NCI-H1930 (cell line): ENCODE results near the gene KNOP1.
"Not testable (repeated sequence)": the region's sequence is repeated elsewhere in the genome, so short reads cannot be mapped to it uniquely, and the experiment has no call there.

ENCODE experiments used
- DNase-seq, 2 experiments: peaks; one replicate each; lab custom pipeline; 2025; lab: John Stamatoyannopoulos, UW

Gene KNOP1

DNA sequence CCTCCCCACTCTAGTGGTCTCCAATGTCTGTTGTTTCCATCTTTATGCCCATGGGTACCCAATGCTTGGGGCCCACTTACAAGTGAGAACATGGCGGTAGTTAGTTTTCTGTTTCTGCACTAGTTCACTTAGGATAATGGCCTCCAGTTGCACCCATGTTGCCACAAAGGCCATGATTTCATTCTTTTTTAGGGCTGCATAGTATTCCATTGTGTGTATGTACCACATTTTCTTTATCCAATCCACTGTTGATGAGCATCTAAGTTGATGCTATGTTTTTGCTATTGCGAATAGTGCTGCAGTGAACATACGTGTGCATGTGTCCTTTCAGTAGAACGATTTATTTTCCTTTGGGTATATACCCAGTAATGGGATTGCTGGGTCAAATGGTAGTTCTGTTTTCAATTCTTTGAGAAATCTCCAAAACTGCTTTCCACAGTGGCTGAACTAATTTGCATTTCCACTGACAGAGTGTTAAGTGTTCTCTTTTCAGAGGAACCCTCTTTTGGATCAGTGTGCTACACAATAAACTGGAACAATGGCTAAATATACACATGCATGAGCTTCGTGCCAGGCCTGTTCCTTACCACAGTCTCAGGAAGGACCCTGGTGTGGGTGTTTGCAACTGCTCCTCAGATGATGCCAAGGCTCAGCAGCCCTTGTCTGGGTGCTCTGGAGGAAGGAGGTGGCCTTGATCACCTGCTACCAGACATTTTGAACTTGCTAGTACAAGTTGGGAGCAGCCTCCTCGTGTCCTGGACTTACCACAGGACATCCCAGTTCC lies 34.4 kb downstream of the KNOP1 start:
- DNase-seq = no peak

DNA sequence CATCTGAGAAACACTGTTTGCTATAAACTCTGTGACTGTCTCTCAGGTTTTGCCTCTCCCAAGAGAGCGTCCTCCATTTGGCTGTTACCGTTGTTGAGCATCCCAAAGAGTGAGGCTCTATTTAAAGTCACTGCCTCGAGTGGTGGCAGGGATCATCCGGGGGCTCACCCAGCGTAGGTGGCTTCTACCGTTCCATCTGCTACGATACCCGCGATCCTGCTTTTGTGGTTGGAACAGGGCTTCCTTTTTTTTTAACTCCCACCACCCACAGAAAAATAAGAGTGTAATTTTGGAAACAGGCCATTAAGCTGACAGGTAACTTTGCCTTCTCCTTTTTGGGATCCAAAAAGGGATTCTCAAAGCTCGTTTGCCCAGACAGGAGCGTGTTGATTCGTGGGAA lies 36.4 kb downstream of the KNOP1 start:
- DNase-seq = no peak

GRCh38 chr16:19680881-19681340 lies 37.1 kb downstream of the KNOP1 start:
- DNase-seq = no peak

DNA sequence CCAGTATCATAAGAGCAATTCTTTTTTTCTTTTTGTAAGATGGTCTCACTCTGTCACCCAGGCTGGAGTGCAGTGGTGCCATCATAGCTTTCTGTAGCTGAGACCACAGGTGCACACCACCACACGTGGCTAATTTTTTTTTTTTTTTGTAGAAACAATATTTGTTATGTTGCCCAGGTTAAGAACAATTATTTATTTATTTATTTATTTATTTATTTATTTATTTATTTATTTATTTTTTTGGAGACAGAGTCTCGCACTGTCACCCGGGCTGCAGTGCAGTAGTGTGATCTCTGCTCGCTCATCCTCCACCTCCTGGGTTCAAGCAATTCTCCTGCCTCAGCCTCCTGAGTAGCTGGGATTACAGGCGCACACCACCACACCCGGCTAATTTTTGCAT lies 38.7 kb downstream of the KNOP1 start:
- not testable (repeated sequence) for DNase-seq

GRCh38 chr16:19678804-19679203 lies 39.2 kb downstream of the KNOP1 start:
- no peak for DNase-seq

DNA sequence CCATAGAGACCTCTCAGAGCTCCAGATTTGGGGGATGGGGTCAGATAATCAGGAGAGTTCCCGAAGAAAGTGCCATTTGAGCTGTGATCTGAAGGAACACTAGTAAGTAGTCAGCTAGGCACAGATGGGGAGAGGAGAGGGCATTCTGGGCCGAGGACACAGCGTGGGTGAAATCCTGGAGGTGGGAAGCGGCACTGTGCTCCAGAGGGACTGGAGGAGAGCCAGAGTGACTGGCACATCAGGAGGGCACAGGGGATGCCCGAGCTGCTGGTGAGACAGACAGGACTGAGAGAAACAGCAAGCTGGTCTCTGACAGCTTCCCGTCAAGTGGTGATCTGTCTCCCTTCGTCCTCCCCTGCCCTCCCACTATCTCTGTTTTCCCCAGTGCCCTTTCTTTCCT lies 40.6 kb downstream of the KNOP1 start:
- no peak for DNase-seq

GRCh38 chr16:19674485-19674884 lies 43.5 kb downstream of the KNOP1 start:
- DNase-seq = no peak

GRCh38 chr16:19672378-19672777 lies 45.6 kb downstream of the KNOP1 start:
- DNase-seq = no peak

DNA sequence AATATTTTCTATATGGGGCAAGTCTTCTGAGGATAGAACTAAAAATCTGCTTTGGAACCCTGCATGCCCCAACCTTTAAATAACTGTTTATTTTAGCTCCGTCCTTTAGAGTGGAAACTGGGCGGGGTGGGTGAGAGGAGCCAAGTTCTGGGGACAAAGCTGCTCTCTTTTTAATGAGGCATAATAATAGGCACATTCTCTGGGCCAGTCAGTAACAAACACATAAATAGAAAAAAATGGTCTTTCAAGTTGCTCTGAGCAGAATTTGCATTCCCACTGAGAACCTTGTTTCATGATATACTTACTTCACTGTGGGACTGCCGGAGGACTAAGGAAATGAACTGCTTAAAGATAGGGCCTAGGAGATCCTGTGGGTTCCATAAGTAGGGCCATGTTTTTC lies 51.5 kb downstream of the KNOP1 start:
- no peak for DNase-seq

DNA sequence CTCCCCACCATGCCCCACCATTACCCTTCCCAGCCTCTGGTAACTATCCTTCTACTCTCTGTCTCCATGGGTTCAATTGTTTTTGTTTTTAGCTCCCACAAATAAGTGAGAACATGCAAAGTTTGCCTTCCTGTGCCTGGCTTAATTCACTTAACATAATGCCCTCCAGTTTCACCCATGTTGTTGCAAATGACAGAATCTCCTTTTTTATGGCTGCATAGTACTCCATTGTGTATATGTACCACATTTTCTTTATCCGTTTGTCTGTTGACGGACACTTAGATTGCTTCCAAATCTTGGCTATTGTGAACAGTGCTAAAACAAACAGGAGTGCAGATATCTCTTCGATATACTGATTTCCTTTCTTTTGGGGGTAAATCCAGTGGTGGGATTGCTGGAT lies 52.7 kb downstream of the KNOP1 start:
- DNase-seq = not testable (repeated sequence)

DNA sequence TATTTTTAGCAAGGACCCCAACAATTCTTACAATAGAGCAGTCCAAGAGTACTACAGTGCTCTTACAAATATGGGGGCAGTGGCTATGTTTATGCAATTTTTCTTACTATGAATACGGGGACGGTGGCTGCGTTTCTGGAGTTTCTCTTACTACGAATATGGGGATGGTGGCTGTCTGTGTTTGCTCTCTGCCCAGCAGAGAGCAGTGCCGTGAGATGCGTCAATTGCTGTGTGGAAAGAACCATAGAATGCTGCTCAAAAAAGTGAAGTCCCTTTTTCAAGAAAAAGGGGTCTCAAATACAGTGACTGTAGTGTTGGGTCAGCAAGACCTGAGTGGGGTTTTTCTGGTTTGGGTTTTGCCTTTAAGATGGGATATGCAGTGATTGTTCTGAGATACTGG lies 53.9 kb downstream of the KNOP1 start:
- DNase-seq = no peak

- DNase-seq = no peak
Observed at GRCh38 chr16:19662351-19662750, 55.7 kb downstream of the KNOP1 start.

GRCh38 chr16:19660432-19660831 lies 57.6 kb downstream of the KNOP1 start:
- DNase-seq = no peak

DNA sequence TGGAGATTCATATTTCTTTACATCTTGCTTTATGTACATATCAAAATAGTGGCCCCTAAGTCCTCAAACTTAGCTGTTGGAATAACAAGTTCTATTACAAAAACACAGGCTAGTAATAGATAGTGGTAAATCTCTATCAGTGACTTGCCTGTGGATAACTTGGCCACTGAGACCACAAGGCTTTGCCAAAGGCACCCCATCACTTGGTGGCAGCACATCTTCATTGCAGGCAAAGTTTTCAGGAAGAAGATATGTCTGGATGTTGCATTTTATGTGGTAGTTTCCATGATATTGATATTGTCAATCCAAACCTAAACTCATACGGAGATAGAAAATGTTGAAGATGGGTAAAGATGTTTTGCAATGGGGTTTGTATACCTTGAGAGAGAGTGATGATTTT lies 58.5 kb downstream of the KNOP1 start:
- DNase-seq = no peak

GRCh38 chr16:19657831-19658230 lies 60.2 kb downstream of the KNOP1 start:
- DNase-seq = no peak

- no peak for DNase-seq
Observed at GRCh38 chr16:19655242-19655777, 62.7 kb downstream of the KNOP1 start.

DNA sequence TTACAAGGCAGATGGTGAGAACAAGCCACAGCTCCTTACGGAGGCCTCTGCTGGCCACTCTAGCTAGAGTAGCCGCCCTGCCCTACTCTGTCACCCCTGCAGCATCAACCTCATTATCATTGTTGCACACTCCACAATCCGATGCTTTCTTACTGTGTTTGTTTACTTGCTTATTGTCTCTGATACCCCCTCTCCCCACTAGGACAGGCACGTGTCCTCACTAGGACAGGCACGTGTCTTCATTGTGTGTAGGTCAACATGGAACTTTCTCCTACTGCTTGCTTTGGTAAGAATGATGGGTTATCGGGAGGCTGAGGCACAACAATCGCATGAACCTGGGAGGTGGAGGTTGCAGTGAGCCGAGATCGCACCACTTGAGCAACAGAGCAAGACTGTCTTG lies 63.9 kb downstream of the KNOP1 start:
- no peak for DNase-seq
